Activated CD8-positive, alpha-beta memory T cell treated with anti-CD3 and anti-CD28 coated beads, Interleukin-2, amount 50 U/mL, for 1 hour (primary cell): ENCODE data around the gene RCVRN.

Experiments used
- DNase-seq: peaks from one replicate; pipeline ENCODE4 v3.0.0-alpha.2; 2020; ENCODE audit errors: extremely low read depth

RCVRN gene

GRCh38 chr17:9850151-9850550 is 54.9 kb downstream of the RCVRN start:
- no peak for DNase-seq
